Measurements from ENCODE around the gene CDK19. TPM values are rescaled to one million over a fixed set of nuclear protein-coding genes. Genes with fewer than 3 reads are reported as not detected.

The CDK19 gene
- total and polyA plus RNA-seq, 3 donors from 2014 or later, result 30.7 to 50.0 (median 31.5) TPM

DNA sequence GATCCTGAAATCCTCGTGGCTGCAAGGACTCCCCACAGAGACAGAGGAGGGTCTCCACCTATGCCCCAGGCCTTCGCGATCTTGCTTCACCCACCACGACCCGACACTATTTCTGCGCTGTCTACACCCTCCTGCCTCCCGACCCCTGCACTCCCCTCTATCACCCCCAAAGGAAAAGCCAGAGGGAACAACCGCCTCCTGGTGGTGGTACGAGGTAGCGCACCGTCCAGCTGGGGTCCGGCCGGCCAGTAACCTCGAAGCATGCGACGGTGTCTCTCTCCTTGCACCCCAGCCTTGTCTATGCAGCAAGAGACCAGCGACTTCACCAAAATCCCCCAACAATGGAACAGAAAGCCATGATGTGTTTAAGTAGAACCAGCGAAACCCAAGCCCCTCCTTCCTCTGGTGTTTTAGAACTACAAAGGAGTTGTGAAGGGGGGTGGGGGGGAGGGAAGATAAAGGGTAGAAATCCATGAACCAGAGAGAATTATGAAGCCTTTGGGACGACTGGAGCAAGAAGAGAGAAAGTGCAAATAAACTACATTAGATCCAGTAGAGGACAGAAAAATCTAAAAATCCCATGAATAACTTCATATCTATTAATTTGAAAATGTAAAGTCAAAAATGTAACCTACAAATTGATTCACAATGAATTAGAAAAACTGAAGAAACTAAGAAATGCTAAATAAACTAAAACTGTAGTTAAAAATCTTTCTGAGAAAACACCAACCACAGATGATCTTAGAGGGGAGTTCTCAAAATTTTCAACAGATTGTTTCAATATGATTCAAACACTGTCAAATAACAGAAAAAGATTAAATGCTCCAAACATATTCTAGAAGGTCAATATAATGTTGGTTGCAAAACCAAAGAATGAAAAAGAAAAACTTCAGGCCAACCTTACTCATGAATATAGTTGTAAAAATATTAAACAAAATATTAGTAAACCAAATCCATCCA lies 168.0 kb downstream of the CDK19 start:
- no peak for DNase-seq
- no peak for TF ChIP-seq POLR2A (IDR thresholded peaks at IDR 0.05)
- TF ChIP-seq, protein P1, sequence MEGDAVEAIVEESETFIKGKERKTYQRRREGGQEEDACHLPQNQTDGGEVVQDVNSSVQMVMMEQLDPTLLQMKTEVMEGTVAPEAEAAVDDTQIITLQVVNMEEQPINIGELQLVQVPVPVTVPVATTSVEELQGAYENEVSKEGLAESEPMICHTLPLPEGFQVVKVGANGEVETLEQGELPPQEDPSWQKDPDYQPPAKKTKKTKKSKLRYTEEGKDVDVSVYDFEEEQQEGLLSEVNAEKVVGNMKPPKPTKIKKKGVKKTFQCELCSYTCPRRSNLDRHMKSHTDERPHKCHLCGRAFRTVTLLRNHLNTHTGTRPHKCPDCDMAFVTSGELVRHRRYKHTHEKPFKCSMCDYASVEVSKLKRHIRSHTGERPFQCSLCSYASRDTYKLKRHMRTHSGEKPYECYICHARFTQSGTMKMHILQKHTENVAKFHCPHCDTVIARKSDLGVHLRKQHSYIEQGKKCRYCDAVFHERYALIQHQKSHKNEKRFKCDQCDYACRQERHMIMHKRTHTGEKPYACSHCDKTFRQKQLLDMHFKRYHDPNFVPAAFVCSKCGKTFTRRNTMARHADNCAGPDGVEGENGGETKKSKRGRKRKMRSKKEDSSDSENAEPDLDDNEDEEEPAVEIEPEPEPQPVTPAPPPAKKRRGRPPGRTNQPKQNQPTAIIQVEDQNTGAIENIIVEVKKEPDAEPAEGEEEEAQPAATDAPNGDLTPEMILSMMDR (IDR thresholded peaks at IDR 0.05), result peak in 2 of 3 experiments; percentile 27 to 34

DNA sequence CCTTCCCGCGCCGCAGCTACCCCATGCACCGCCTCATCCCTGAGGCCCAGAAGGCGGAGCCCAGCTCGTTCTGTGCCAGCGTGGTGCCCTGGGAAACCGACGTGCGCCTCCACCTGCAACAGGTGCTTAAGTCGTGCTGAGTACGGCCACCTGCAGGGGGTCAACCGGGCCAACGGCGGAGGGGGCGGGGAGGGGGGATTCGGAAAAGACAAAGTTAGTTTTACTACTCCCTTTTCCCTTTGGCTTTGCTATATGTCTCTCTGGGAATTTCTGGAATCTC lies 168.9 kb downstream of the CDK19 start:
- WGBS, 2 donors, result 73% methylated on average over 17 of the region's 17 CpGs; no CpG with 5 or more reads in 1 of the 2 donors
- peaks cover 5% of the 10 kb centered on the region for H3K4me1 ChIP-seq
- H3K27ac ChIP-seq, result no peak overlapping the region
- no peaks in the 10 kb centered on the region for H3K36me3 ChIP-seq (ENCODE audit: low read depth, missing control alignments)
- DNase-seq, result no peak
- peak overlapping the region in 1 of 2 donors; percentile 29 for H3K4me3 ChIP-seq
- intact Hi-C loops (cut with DNase I; ENCODE audit: low total_unique reads), result no loop called here
- TF ChIP-seq, protein P1 (IDR thresholded peaks at IDR 0.05), result no peak
- TF ChIP-seq POLR2A (IDR thresholded peaks at IDR 0.05), result no peak
- H3K27me3 ChIP-seq, result no peaks in the 10 kb centered on the region
- no peaks in the 10 kb centered on the region for H3K9me3 ChIP-seq

More for the DNA sequence above, 168.0 kb downstream of the CDK19 start:
- no peaks in the 10 kb centered on the region for H3K27me3 ChIP-seq
- H3K27ac ChIP-seq, result no peak overlapping the region
- intact Hi-C loops (cut with DNase I; ENCODE audit: low total_unique reads), result no loop called here
- H3K4me1 ChIP-seq, result peaks cover 5% of the 10 kb centered on the region
- no peaks in the 10 kb centered on the region for H3K36me3 ChIP-seq (ENCODE audit: low read depth, missing control alignments)
- 70 to 76% methylated on average over 19 of the region's 19 CpGs for WGBS, 2 donors
- no peaks in the 10 kb centered on the region for H3K9me3 ChIP-seq
- H3K4me3 ChIP-seq, result no peak overlapping the region

DNA sequence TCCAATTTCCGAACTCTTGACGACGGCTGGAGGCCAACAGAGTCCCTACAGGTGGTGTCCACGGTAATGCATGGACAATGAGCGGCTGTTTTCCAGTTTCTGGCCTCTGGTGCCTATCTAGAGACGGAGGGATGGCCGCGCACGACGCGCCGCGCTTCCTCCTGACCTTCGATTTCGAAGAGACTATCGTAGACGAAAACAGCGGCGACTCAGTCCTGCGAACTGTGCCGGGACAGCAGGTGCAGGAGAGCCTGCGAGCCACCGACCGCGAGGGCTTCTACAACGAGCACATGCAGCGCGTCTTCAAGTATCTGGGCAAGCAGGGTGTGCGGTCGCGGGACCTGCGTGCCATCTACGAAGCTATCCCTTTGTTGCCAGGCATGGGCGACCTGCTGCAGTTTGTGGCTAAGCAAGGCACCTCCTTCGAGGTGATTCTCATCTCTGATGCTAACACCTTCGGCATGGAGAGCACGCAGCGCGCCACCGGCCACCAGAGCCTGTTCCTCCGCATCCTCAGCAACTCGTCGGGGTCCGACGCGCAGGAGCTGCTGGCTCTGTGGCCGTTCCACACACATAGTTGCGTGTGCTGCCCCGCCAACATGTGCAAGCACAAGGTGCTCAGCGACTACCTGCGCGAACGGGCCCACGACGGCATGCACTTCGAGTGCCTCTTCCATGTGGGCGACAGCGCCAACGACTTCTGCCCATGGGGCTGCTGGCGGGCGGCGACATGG lies 169.4 kb downstream of the CDK19 start:
- peaks cover 5% of the 10 kb centered on the region for H3K4me1 ChIP-seq
- DNase-seq, result no peak
- no peaks in the 10 kb centered on the region for H3K9me3 ChIP-seq
- intact Hi-C loops (cut with DNase I; ENCODE audit: low total_unique reads), result no loop called here
- no peak overlapping the region for H3K27ac ChIP-seq
- H3K36me3 ChIP-seq (ENCODE audit: low read depth, missing control alignments), result no peaks in the 10 kb centered on the region
- peak overlapping the region in 1 of 2 donors; percentile 29 for H3K4me3 ChIP-seq
- no peaks in the 10 kb centered on the region for H3K27me3 ChIP-seq
- WGBS, 2 donors, result 81 to 92% methylated on average over 47 to 62 of the region's 62 CpGs
- TF ChIP-seq, protein P1 (IDR thresholded peaks at IDR 0.05), result no peak
- no peak for TF ChIP-seq POLR2A (IDR thresholded peaks at IDR 0.05)

DNA sequence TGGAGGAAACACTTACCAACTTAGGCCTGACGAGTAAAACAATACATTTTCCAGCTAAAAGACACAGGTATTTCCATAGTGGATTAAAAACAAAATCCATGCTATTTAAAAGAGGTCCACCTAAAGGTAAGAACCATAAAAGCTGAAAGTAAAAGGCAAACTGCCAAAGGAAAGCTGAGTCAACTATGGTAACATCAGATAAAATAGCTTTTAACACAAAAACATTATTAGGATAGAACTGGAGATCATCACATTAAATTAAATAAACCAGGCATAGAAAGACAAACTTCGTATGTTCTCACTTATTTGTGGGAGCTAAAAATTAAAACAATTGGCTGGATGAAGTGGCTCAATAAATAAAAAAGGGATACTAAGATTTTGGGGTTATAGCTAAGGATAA lies 172.1 kb downstream of the CDK19 start:
- no peak for DNase-seq
- Histone ChIP-seq H3K36me3 (ENCODE audit: low read depth, missing control alignments) (no peaks in the 10 kb centered on the region), H3K4me1 (no peaks in the 10 kb centered on the region), H3K27ac (no peak overlapping the region), H3K9me3 (no peaks in the 10 kb centered on the region), H3K27me3 (no peaks in the 10 kb centered on the region), H3K4me3 (no peak overlapping the region)
- TF ChIP-seq POLR2A (IDR thresholded peaks at IDR 0.05), result no peak
- TF ChIP-seq, protein P1 (IDR thresholded peaks at IDR 0.05), result no peak
- 80 to 88% methylated on average over 2 of the region's 2 CpGs for WGBS, 2 donors
- intact Hi-C loops (cut with DNase I; ENCODE audit: low total_unique reads), result no loop called here

All from testis (tissue), 3 donors.